Tibial artery (tissue), 4 donors: Measurements from ENCODE around the gene UXT.
A peak's percentile ranks its signal among the peaks of the same experiment; 100 is the strongest.

Experiments
- DNase-seq, 2 donors: peaks; one replicate each; pipeline ENCODE4 v3.0.0-alpha.2; 2019
- H3K27ac ChIP-seq, 2 donors: fragments of 200-600 bp; sonication (generic) in 1 of 2; 1 replicate in 1 of 2; 2 replicates in 1 of 2; pipeline ENCODE4 v1.5.1; 2018 to 2019; ENCODE audit warnings: mild to moderate bottlenecking in 1 of 2
- H3K27me3 ChIP-seq, 2 donors: fragments of 200-600 bp; sonication (generic) in 1 of 2; one replicate each; pipeline versions ENCODE4 v1.5.1 to v1.6.0; 2016 to 2019
- H3K36me3 ChIP-seq, 3 donors: fragments of 200-600 bp; sonication (generic) in 2 of 3; one replicate each; pipeline ENCODE4 v1.5.1; 2016 to 2019; ENCODE audit warnings: mild to moderate bottlenecking in 2 of 3
- H3K4me1 ChIP-seq, 4 donors: fragments of 200-600 bp; sonication (generic) in 2 of 4; 1 replicate in 3 of 4; 2 replicates in 1 of 4; pipeline ENCODE4 v1.5.1; 2016 to 2019
- H3K4me3 ChIP-seq, 2 donors: fragments of 200-600 bp; sonication (generic) in 1 of 2; 1 replicate in 1 of 2; 2 replicates in 1 of 2; pipeline ENCODE4 v1.5.1; 2018 to 2019; ENCODE audit warnings: mild to moderate bottlenecking in 2 of 2
- H3K9me3 ChIP-seq, 3 donors: fragments of 200-600 bp; sonication (generic) in 1 of 3; one replicate each; pipeline ENCODE4 v1.5.1; 2016 to 2019
- intact Hi-C: fragments of 100-400 bp; cut with DNase I; formaldehyde crosslinking; loops from one replicate; pipeline ENCODE4 v1.15.0; 2023; ENCODE audit warnings: low total_unique reads
- TF ChIP-seq, protein P1 (sequence below), 2 experiments: fragments of 200-600 bp in 1 of 2; fragments of 450-650 bp in 1 of 2; IDR thresholded peaks; one replicate each; pipeline ENCODE4 v1.5.1; 2017 to 2019; ENCODE audit warnings: antibody characterized with exemption in 2 of 2, mild to moderate bottlenecking in 1 of 2, moderate library complexity in 1 of 2

UXT gene

DNA sequence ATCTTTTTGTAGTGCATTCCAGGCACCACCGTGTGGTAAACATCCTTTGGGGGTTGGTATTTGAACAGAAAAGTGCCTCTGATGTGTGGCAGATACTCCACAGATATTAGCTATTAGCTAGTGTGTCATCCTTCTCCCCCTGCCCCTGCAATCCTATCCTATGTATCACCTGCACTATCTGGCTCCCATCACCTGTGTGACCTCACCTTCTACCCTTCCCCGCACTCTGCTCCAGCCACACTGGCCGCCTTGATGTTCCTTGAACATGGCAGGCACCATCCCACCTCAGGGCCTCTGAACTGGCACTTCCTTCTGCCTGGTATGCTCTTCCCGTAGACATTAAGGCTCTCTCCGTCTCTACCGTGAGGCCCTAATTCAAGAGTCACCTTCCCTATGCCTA, 12.3 kb downstream of the UXT start:
- no peak for DNase-seq
- TF ChIP-seq, protein P1, sequence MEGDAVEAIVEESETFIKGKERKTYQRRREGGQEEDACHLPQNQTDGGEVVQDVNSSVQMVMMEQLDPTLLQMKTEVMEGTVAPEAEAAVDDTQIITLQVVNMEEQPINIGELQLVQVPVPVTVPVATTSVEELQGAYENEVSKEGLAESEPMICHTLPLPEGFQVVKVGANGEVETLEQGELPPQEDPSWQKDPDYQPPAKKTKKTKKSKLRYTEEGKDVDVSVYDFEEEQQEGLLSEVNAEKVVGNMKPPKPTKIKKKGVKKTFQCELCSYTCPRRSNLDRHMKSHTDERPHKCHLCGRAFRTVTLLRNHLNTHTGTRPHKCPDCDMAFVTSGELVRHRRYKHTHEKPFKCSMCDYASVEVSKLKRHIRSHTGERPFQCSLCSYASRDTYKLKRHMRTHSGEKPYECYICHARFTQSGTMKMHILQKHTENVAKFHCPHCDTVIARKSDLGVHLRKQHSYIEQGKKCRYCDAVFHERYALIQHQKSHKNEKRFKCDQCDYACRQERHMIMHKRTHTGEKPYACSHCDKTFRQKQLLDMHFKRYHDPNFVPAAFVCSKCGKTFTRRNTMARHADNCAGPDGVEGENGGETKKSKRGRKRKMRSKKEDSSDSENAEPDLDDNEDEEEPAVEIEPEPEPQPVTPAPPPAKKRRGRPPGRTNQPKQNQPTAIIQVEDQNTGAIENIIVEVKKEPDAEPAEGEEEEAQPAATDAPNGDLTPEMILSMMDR (IDR thresholded peaks at IDR 0.05) = no peak
- no peak overlapping the region for H3K27ac ChIP-seq
- no peak overlapping the region for H3K4me3 ChIP-seq
- peaks cover 0 to 22% (median 11%) of the 10 kb centered on the region in 4 donors for H3K4me1 ChIP-seq
- intact Hi-C loops = loop anchor here (10.0 kb wide), 1 partner anchor 452 kb away; the partner anchor contains the start of gene UBA1
- no peaks in the 10 kb centered on the region for H3K9me3 ChIP-seq
- no peaks in the 10 kb centered on the region for H3K27me3 ChIP-seq
- no peaks in the 10 kb centered on the region for H3K36me3 ChIP-seq

DNA sequence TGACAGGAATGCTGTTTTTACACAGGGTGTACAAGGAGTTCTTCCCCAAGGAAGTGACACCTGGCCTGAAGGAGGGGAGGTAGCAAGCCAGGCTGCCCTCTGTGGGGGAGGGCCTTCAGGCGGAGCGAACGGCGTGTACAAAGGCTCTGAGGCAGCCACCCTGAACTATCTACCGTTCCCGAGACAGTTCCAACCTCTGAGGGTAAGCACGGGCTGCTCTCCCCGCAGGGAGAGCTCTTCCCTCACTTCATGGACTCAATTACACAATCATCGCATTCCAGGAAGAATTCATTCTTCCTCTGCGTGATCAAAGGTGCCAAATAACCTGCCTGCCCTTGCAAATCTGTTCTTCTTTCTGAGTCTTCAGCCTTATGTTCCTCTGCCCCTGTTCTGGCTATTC, 13.4 kb downstream of the UXT start:
- intact Hi-C loops = loop anchor here (10.0 kb wide), 1 partner anchor 451 kb away; the partner anchor contains the start of gene UBA1
- Histone ChIP-seq H3K27ac (no peak overlapping the region), H3K4me1 (peaks cover 0 to 16% (median 11%) of the 10 kb centered on the region in 4 donors), H3K36me3 (peaks cover 4 to 9% (median 8%) of the 10 kb centered on the region in 3 donors), H3K27me3 (no peaks in the 10 kb centered on the region), H3K4me3 (no peak overlapping the region), H3K9me3 (peaks cover 0 to 4% (median 0%) of the 10 kb centered on the region in 3 donors)
- DNase-seq = no peak
- TF ChIP-seq, protein P1 (IDR thresholded peaks at IDR 0.05) = no peak

DNA sequence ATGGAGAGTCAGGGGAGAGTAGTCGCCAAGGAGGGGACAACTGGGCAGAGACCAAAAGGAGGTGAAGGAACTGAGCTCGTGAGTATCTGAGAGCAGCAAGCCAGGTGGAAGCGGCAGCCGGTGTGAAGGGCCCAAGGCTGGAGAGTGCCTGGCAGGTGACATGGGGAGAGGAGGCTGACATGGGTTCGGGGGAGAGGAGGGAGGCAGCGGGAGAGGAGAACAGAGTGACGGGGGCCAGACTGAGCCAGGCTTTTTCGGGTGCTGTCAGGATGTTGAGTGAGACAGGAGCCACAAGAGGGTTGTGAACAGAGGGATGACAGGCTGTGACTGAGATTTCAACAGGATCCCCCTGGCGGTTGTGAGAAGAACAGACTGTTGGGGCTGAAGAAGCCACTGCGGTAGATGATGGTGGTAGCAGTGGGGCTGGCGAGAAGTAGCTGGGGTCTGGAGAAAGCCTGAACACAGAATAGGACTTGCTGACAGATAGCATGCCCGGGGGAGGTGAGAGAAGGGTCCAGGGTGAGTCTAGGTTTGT, 14.4 kb downstream of the UXT start:
- Histone ChIP-seq H3K27me3 (no peaks in the 10 kb centered on the region), H3K27ac (no peak overlapping the region), H3K4me1 (peaks cover 0 to 16% (median 10%) of the 10 kb centered on the region in 4 donors), H3K9me3 (peaks cover 0 to 8% (median 0%) of the 10 kb centered on the region in 3 donors), H3K36me3 (peaks cover 13 to 18% (median 17%) of the 10 kb centered on the region in 3 donors), H3K4me3 (no peak overlapping the region)
- intact Hi-C loops = loop anchor here (10.0 kb wide), 1 partner anchor 450 kb away; the partner anchor contains the start of gene UBA1
- TF ChIP-seq, protein P1 (IDR thresholded peaks at IDR 0.05) = peak; percentile 24 to 37
- DNase-seq = no peak

DNA sequence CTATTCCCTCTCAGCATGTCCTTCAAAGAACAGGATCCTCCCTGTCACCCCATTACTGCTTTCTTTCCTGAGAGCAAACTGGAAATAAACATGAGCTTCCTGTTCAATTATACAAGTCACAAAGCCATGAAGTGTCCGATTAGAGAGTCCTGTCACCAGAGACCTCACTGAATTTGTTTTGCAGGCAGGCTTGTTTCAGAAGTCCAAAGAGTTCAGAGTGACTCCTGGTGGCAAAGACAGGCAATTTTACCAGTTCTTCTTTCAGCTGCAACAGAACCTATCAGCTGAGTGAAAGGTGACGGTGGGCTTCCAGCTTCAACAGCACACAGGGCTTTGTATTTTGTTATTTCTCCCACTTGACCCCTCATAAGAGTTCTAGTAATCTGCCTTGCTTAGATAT, 15.1 kb downstream of the UXT start:
- Histone ChIP-seq H3K9me3 (peaks cover 0 to 8% (median 0%) of the 10 kb centered on the region in 3 donors), H3K4me3 (no peak overlapping the region), H3K4me1 (peaks cover 0 to 9% (median 5%) of the 10 kb centered on the region in 4 donors), H3K27ac (no peak overlapping the region), H3K36me3 (peaks cover 16 to 25% (median 22%) of the 10 kb centered on the region in 3 donors), H3K27me3 (no peaks in the 10 kb centered on the region)
- no peak for DNase-seq
- intact Hi-C loops = loop anchor here (10.0 kb wide), 1 partner anchor 449 kb away; the partner anchor contains the start of gene UBA1
- TF ChIP-seq, protein P1 (IDR thresholded peaks at IDR 0.05) = peak in 1 of 2 experiments; percentile 23

DNA sequence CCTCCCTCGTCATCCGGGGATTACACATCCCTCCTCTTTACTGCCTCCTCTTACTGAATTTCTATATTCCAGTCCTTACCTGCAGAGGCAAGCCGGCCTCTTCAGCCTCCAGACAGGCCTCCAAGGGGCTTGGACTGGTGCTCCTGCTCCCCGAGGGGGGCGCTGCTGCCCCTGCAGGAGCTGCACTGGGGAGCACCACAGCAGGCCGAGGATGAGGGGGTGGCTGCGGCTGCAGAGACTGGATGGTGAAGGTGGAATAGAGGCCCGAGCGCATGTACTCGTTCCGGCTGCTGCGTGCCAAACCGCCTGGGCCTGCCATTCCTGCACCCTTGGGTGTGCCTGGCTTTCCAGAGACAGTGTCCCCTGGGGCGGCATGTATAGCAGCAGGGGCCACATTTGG, 20.2 kb downstream of the UXT start:
- DNase-seq = no peak
- TF ChIP-seq, protein P1 (IDR thresholded peaks at IDR 0.05) = no peak
- Histone ChIP-seq H3K4me3 (no peak overlapping the region), H3K27me3 (no peaks in the 10 kb centered on the region), H3K4me1 (no peaks in the 10 kb centered on the region), H3K27ac (no peak overlapping the region), H3K36me3 (peaks cover 19 to 62% (median 48%) of the 10 kb centered on the region in 3 donors), H3K9me3 (peaks cover 0 to 8% (median 0%) of the 10 kb centered on the region in 3 donors)
- intact Hi-C loops = no loop called here
